GM19240 (cell line): ENCODE results near the gene SNX25.

Source experiments
- DNase-seq: peaks from one replicate; pipeline ENCODE4 v3.0.0; 2011; ENCODE audit warnings: low spot score; ENCODE audit not compliant: insufficient read length

SNX25 gene

DNA sequence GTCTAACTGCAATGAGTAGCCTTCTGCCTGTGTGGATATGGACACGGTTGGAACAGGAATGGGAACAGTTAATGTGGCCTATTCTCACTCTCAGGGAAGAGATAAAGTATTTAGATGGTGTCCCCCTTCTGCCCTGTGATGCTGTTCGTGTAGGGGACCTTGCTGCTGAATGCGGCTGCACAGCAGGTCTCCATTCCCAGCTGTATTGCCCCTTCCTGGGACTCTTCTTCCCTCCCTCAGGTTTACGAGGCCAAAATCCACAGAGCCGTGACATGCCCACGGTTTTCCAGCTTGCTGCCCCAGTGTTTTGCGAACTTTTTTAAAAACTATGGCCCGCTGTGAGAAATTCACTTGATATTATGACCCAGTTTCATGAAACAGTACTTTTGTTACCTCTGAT is 50.3 kb downstream of the SNX25 start:
- no peak for DNase-seq

DNA sequence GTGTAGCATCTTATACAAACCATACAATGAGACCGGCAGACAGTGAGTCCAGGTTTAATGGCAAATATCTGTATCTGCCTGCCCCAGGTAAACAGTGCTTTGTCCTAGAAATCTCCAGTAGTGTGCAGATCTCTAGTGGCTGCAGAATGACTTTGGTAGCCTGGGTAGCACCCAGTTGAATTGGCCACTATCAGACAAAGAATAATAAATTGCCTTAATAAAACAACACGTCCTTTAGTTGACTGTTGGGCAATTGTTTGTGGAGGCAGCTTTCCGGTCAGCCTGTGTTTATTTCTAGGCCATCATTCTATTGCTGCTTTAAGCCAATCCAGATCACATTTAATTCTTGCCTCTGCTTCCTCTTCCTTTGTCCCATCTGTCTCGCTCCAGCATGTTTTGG is 52.5 kb downstream of the SNX25 start:
- DNase-seq, result no peak

DNA sequence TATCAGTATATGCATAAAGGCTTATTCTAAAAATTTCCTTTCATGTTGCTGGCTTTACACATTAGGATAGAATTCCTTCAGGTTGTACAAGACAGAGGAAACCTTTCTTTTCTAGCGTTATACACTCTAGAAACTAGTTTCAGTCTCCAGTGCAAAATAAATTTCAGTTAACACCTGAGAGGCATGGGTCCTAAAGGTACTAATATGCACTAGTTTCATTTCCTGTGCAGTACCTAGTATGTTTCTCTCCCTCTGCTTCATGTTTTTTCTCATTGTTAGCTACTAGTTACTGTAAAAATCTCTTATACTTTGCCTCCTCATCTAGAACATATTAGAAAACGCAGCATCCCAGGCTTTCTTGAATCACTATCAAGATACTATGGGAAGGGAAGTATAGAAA is 54.0 kb downstream of the SNX25 start:
- no peak for DNase-seq

DNA sequence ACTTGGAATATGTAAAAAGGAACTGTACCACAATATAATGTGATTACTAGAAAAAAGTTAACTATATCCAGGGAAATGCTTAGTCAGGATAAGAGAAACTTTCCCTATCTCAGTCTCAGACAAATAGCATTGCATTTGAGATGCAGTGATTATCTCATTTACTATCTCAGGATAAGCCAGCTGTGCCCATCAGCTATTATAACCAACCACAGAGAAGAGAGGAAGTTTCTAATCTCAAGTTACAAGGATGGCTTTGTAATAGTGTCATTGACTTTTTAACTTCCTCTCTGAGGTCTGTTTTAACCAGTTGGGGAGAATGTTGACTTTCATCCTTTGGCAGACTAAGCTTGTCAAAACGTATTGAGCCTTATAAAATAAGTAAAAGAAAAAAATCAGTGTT is 56.5 kb downstream of the SNX25 start:
- no peak for DNase-seq

DNA sequence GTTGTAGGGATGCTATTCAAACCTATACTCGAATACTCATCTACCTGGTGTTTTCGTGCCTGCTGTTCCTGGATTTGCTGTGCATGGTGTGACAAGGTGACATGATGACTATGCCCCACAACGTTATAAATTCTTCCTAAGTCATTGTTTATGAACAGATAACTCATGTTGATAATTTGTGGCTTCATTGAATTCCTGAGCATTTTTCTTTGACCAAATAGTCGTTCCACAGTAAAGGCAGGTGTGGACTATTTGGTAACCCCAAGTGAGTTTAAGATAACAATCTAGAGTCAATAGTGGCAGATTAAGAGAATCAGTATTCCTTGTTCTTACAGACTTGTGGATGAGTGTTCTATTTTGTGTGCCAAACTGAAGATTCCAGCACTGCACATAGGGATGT is 59.9 kb downstream of the SNX25 start:
- DNase-seq, result no peak

DNA sequence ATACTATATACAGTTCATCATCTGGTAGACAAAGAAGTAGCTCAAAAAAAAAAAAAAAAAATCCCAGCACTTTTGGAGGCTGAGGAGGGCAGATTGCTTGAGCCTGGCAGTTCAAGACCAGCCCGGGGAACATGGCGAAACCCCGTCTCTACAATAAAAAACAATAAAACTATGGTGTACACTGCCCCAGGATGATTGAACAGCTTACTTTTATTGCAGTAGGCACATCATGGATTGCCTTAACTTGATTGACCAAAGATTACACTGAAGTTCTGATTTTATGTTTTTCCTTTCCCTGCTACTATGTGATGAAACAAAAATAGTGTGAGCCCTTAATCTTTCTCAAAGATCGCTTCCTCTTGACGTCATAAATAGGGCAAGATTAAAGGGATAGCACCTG is 60.6 kb downstream of the SNX25 start:
- DNase-seq, result no peak

DNA sequence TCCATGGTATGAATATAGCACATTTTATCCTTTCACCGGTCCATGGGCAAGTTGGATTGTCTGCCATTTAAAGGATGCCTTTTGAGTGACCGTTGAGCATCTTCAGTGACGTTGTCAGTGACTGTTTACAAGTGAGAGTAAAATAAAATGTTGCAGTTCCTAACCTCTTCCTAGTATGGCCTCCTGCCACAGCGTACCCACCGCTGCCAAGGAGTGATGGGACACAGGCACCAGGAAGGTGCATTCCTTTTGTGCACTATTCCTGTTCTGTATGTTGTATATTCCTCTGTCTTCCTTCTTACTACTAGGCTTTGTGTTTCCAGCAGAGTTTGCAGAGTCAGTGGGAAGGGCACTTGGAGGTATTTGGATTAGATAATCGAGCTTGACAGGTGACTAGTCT is 61.5 kb downstream of the SNX25 start:
- no peak for DNase-seq

DNA sequence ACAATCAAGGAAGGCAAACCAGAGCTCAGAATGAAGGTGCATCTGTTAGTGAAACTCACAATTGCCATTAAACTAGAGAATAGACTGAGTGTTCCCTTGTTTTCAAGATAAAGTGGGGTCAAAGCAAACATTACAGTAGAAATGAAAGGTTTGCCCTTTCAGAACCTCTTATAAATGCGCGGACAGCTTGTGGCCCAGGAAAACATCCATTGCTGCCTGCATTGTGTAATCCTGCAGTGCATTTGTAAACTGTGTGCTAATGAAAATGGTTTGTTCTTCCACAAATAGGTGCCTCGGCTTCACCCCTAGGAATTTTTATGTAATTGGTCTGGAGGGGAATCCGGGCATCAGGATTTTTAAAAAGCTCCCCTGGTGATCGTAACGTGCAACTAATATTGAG is 62.8 kb downstream of the SNX25 start:
- no peak for DNase-seq

DNA sequence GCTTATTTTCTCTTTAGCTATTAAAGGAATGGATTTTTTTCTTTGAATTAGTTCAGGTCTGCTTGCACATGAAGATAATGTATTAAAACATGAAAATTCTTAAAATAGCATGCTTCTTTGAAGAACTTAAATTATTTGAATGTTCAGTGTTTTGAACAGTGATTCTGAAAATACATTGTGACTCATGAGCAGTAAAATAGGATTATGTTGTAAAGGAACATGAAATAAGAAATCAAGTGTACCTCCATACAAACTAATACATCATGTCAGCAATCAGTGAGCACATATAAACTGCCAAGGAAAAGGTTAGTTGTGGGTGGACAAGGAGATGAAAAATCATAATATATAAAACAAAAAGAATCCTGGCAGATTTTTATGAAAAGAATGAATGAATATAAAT is 66.1 kb downstream of the SNX25 start:
- DNase-seq, result no peak

DNA sequence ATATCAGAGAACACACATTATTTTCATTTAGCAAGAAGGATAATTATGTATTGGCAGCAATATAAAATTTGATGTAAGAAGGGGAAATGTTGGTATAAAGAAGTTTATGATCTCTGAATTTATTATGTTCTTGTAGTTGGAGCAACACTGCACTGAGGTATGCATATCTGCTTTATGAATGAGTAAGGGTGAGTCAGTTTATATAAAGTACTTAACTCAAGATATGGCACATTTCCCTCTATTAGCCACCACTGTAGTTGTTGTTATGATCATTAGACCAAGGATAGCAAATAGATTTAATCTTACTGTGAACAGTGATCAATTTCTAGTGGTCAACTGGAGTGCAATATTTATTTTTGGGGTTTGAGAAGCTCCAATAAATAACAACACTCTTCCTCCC is 66.6 kb downstream of the SNX25 start:
- no peak for DNase-seq

DNA sequence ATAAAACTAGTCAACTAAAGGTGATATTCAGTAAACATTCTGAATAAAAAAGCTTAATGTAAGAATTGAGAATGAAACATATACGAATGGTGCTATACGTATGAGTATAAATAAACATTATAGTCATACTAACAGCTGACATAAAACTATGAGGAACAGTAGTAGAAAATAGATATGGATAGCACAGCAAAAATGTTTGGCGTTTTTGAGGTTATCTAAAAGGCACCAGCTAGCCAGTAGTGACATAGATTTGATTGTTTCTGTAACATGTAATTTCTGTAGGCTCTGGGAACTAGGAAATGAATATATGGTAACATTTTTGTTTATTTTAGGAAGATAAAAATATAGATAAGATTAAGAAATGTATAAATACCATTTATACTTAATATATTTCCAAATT is 69.3 kb downstream of the SNX25 start:
- no peak for DNase-seq

DNA sequence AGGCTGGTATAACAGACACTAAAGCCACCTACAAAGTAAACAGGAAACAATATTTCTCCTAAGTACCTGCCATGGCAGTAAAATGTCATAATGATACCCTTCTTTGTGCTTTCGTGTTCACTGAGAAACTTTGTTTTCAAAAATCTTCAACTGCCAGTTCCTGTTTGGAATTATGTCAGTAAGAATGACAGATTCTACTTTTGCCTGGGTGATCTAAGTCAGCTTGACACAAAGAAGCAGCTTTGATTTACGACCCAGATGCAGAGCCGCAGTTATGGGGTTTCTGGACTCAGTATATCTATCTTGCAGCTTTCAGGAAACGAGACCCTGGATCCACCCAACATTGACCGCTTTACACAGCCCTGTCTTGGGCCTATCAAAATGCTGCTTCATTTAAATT is 71.2 kb downstream of the SNX25 start:
- DNase-seq, result no peak

DNA sequence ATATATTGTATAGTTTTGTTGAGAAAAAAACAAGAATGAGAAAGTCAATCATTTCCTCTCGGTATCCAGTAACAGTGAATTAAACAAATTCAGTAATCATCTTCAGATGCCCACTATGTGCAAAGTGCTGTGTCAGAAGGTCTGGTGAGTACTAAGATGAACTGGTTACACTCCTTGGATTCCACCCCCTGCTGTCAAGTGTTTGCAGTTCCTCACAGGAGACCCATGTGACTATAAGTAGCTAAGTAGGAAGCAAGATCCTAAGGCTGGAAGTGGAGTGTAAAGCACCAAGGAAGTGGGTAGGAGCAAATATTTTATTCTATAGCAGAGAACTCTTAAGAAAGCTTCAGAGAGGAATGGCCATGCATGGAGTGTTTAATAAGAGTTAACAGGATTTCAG is 73.6 kb downstream of the SNX25 start:
- DNase-seq, result no peak

DNA sequence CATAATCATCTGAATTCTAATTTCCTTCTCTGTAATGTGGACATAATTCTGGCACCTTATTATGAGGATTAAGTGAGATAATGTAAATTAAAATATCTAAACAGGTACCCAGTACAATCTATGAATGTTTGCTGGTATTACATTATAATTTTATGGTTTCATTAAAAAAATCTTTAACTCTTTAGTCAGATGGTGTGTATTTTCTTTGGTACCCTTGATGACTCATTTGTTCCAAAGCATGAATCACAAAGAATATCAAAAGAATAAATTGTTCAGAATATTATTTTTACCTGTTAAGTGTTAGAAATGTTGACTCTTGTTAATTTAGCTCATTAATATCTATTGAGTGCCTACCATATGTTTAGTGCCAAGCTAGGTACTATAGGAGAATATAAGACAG is 74.3 kb downstream of the SNX25 start:
- DNase-seq, result no peak

DNA sequence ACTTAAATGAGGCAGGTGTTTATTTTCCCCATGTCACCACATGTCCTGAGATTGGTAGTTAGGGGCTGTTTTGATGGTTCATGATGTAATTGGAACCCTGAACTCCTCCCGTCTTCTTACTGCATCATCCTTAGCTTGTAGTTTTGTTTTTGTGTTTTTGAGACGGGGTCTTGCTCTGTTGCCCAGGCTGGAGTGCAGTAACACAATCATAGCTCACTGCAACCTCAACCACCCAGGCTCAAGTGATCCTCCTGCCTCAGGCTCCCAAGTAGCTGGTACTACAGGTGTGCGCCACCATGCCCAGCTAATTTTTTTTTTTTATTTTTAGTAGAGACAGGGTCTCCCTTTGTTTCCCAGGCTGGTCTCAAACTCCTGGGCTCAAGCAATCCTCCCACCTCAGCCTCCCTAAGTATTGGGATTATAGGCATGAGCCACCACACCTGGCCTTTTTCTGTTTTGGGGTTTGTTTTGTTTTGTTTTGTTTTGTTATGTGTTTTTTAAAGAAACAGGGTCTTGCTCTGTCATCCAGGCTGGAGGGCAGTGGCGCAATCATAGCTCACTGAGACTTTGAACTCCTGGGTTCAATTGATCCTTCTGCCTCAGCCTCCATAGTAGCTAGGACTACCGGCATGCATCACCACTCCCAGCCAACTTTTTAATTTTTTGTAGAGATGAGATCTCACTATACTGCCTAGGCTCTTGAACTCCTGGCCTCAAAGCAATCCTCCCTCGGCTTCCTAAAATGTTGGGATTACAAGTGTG is 76.4 kb downstream of the SNX25 start:
- no peak for DNase-seq

DNA sequence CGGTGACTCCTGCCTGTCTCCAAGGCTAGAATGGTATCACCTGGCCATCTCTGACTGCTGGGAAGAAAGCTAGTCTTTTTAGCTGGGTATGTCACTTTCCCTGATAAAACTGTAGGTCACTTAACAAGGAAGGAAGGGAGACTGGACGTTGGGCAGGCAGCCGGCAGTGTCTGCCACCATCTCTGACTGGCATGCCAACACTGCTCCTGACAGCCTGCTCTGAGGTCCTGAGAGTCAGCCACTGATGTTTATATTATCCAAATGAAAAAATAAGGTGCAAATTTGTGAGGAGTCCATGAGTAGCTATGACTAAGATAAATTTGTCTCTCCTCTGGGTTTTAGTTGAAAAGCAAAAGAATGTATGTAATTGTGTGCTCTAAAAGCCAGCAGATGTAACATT is 77.2 kb downstream of the SNX25 start:
- no peak for DNase-seq

DNA sequence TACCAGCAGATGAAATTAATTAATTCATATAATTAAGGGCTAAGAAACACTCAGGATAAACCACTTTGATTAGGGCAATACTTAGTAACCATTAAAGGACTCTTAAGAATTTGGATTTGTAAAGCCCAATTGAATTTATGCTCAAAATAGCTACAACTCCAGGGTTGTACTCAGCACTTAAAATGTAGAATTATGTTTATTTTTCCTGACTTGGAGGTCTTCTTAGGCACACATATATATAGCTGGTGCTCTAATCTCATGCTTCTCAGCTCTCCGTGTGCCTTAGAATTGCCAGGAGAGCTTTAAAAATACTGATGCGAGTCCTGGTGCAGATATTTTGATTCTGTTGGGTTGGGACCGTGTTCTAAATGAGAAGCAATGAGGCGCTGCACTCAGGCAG is 77.6 kb downstream of the SNX25 start:
- no peak for DNase-seq

DNA sequence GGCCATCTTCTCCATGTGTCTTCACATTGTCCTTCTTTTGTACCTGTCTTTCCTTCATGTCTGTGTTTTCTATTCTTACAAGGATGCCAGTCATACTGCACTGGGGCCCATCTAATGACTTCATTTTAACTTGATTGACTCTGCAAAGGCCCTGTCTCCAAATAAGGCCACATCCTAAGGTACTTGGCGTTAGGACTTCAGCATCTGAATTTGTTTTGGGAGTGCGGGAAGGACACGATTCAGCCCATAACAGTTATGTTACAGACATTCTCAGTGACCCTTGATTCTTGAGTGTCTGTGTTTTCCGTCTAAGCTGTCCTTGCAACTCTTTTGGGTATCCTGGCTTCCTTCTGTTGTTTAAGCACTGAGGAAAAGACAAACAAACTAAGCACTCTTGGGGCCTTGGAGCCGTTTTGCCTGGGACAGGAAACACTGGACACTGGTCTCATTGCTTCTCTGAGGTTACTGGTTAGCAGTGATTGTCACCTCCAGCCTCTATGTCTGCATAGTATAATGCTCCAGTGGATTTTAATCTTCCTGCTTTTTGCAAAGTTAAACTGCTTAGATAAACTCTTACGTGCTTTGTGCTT is 80.7 kb downstream of the SNX25 start:
- no peak for DNase-seq

DNA sequence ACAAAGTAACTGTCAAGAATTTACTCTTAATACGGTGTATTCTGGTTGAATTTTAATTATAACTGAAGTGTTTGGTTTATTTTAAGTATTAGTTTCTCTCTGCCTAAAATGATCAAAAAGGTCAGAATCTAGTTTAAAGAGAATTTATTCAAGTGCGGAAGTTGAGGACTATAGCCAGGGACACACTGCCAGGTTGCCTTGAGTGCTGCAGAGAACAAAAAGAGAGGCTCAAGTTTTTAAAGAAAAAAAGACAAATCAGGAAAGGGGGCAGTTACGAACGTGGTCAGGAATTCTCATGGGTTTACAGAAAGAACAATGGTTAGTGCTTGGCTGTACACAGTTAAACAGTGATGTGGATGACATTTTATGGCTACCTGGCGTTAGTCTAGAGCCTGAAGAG is 81.3 kb downstream of the SNX25 start:
- DNase-seq, result no peak

DNA sequence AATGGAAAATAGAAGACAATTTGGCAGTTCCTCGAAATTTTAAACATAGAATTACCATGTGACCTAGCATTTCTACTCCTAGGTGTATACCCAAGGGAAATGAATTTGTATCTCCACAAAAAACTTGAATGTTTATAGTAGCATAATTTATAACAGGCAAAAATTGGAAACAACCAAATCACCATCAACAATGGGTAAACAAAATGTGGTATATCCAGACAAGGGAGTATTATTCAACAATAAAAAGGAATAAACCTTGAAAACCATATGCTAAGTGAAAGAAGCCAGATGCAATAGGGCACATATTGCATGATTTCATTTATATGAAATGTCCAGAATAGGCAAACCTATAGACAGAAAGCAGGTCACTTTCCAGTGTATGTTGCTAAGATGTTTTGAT is 83.8 kb downstream of the SNX25 start:
- no peak for DNase-seq

DNA sequence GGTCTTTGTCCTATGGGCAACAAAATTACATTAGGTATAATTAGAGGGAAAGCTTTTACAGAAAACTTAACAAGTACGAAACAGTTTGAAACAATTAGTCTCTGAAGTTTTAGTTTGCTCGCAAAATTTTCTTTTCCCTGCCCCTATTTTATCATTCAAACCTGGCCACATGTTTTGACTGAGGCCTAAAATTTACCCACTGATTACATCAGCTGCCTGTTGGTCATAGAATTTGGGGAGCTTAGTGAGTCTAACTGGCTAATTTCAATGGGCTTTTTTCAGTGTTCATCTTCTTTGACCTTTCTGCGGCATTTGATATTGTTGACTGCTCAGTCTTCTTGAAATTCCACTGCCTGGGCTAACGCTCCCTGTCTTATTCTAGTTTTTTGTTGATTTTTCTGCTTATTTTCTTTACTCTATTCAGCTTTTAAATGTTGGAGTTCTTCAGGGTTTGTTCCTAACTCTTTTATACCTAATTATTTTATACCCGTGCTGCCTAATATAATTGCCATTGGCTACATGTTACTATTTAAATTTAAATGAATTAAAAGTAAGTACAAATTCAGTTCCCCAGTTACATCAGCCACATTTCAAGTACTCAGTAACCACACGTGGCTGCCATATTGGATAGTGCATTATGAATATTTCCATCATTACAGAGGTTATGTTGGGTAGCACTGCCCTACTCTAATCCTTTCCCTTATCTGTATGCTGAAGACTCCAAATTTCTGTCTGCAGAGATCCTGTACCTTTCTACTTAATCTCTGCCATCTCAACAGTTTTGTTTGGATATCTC is 87.5 kb downstream of the SNX25 start:
- DNase-seq, result no peak

DNA sequence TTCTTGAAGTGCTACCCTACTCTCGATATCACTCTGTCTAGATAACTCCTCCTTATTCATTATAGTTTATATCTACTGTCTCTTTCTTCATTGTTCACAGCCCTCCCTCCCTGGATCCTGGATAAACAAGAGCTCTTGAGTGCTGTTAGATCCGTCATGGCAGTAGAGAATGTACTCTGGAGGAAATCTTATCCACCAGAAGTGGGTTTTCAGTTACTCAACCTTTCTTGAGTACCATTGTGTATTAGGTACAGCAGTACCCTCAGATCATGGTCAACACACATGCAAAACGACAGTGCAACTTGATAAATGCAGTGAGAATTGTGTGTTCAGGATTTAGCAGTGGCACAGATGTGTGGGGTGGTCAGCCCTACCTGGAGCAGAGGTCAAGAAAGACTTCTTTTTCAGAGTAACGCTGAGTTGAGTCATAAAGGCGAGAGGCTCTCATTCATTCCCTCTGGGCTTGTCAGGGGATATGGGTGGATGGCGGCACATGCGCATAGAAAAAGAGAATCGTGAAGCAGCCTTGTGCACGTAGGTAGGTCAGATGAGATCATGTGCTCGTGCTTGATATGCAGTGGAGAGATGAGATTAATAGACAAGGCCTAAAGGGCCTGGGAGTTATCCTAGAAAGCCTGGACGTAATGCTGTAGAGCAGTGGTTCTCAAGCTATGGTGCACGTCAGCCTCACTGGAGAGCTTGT is 89.5 kb downstream of the SNX25 start:
- no peak for DNase-seq
